Measurements from ENCODE around the gene ANK2. TPM values are rescaled to one million over a fixed set of nuclear protein-coding genes. Genes with fewer than 3 reads are reported as not detected.

Gene ANK2
- total RNA-seq, result 100 to 1,000 TPM; 241 to 512 TPM
- polyA plus RNA-seq (ENCODE audit: insufficient read length in 2 of 2), result 100 to 1,000 TPM; 231 to 283 TPM
- long read RNA-seq, donor 1, full-length matches to known transcripts, result 2 of 46 reads
- long read RNA-seq, donor 1, partial matches to known transcripts, result 44 of 46 reads
- long read RNA-seq, donor 1, other reads (novel, unspliced or antisense), result 0 of 46 reads
- long read RNA-seq, donor 2, partial matches to known transcripts, result 5 of 5 reads
- long read RNA-seq, donor 2, other reads (novel, unspliced or antisense), result 0 of 5 reads
- long read RNA-seq, donor 3, partial matches to known transcripts, result 5 of 6 reads
- long read RNA-seq, donor 3, other reads (novel, unspliced or antisense), result 0 of 6 reads
- long read RNA-seq, donor 4, result 0 reads

DNA sequence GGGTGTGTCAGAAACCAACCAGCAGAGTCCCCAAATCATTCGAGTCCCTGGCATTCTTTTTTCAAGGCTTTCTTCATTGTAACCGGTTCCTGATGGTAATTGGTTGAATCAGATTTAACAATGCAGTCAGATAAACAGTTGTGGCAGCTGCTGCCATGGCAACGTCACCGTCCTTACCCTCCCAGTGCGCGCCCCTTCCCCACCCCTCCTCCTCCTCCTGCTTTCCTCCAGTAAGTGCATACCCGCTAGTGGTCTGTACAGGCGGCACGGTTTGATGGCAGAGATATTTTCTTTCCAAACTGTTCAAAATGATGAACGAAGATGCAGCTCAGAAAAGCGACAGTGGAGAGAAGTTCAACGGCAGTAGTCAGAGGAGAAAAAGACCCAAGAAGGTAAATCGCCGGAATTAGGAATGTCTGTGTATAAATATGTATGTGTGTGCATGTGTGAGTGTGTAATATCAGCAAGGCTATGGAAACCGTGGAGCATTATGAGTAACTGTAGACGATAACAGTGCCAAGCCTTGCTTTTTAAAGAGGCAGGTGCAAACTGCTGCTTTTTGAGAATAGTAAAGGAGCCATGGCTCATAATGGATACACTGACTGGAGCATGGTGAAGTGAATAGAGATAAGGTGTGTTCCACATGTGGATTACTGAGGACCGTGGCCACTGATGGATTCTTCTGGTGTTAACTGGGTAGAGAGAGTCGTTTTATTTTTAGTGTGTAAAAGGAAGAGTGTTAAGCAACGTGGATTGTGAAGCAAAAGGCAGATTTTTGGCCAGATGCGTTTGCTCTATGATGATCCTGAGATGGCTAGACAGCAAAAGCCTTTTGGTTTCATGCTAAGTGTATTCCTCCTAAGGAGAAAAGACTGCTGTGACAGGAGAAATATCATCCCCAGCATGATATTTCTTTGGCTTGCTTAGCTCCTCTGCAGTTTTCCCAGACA lies at the start of gene ANK2:
Gene ANK2 (plus strand): TSS at position 233 of the 950 bp plus-strand sequence. CDS start 76 bp downstream, at position 309.
- peak within 1 kb of the TSS; percentile 53 for H3K27ac ChIP-seq (ENCODE audit: low read depth, low read length)
- DNase-seq (ENCODE audit: low read depth in 4 of 6, low spot score in 6 of 6), result peak in 5 of 6 donors; percentile 59 to 97 (median 73)
- H3K36me3 ChIP-seq (ENCODE audit: control insufficient read depth, insufficient read depth, low read length), result no peaks in the 10 kb centered on the region
- 11% methylated on average over 13 of the region's 20 CpGs for WGBS (ENCODE audit: insufficient coverage)
- no peaks in the 10 kb centered on the region for H3K27me3 ChIP-seq (ENCODE audit: control insufficient read depth, insufficient read depth, low read length)
- H3K4me1 ChIP-seq (ENCODE audit: control insufficient read depth, insufficient read depth, low read length), result no peaks in the 10 kb centered on the region
- H3K9me3 ChIP-seq (ENCODE audit: control insufficient read depth, insufficient read depth, low read length), result no peaks in the 10 kb centered on the region
- H3K4me3 ChIP-seq (ENCODE audit: low read depth, low read length), result peak within 1 kb of the TSS; percentile 33

GRCh38 chr4:113003841-113004240 lies 45.6 kb upstream of the ANK2 start:
- Histone ChIP-seq H3K27ac (ENCODE audit: low read depth, low read length) (no peak overlapping the region), H3K4me1 (ENCODE audit: control insufficient read depth, insufficient read depth, low read length) (no peaks in the 10 kb centered on the region), H3K36me3 (ENCODE audit: control insufficient read depth, insufficient read depth, low read length) (no peaks in the 10 kb centered on the region), H3K9me3 (ENCODE audit: control insufficient read depth, insufficient read depth, low read length) (no peaks in the 10 kb centered on the region), H3K27me3 (ENCODE audit: control insufficient read depth, insufficient read depth, low read length) (no peaks in the 10 kb centered on the region), H3K4me3 (ENCODE audit: low read depth, low read length) (no peak overlapping the region)
- no CpG with 5 or more reads among the region's 2 CpGs for WGBS (ENCODE audit: insufficient coverage)
- DNase-seq (ENCODE audit: low read depth in 4 of 6, low spot score in 6 of 6), result no peak

DNA sequence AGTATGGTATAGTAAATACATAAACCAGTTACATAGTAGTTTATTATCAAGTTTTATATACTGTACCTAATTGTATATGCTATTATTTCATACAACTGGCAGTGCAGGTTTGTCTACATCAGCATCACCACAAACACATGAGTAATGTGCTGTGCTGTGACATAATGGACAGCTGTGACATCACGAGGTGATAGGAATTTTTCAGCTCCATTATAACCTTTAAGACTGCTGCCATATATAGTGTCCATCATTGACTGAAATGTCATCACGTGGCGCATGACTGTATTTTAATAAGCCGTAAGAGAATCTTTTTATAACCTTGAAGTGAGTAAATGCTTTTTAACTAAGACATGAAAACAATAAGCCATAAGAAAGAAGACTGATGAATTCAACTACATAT lies 44.8 kb upstream of the ANK2 start:
- WGBS (ENCODE audit: insufficient coverage), result no CpG with 5 or more reads among the region's 4 CpGs
- no peaks in the 10 kb centered on the region for H3K27me3 ChIP-seq (ENCODE audit: control insufficient read depth, insufficient read depth, low read length)
- H3K36me3 ChIP-seq (ENCODE audit: control insufficient read depth, insufficient read depth, low read length), result no peaks in the 10 kb centered on the region
- no peaks in the 10 kb centered on the region for H3K4me1 ChIP-seq (ENCODE audit: control insufficient read depth, insufficient read depth, low read length)
- no peak for DNase-seq (ENCODE audit: low read depth in 4 of 6, low spot score in 6 of 6)
- no peak overlapping the region for H3K4me3 ChIP-seq (ENCODE audit: low read depth, low read length)
- no peak overlapping the region for H3K27ac ChIP-seq (ENCODE audit: low read depth, low read length)
- H3K9me3 ChIP-seq (ENCODE audit: control insufficient read depth, insufficient read depth, low read length), result no peaks in the 10 kb centered on the region

- WGBS (ENCODE audit: insufficient coverage), result no CpG with 5 or more reads among the region's 1 CpG
- H3K4me3 ChIP-seq (ENCODE audit: low read depth, low read length), result no peak overlapping the region
- no peak for DNase-seq (ENCODE audit: low read depth in 4 of 6, low spot score in 6 of 6)
Measured at GRCh38 chr4:113006632-113007031, 42.8 kb upstream of the ANK2 start.

DNA sequence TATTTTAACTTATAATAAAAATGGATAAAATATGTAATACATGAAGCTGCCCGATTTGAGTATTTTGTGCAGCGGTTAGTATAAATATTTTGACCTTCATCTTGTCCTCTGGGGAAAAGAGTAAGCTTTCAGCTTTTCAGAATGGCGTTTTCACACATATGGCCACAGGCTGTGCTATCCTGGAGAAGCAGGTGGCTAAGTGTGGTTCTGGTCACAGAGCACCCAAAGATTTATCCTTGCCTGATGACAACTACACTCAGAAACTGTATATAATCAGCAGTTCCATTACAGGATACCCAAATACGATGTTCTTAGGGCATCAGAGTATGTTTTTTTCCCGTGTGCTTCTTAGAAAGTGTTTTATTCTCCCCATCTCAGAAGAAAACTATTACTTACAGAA lies 42.3 kb upstream of the ANK2 start:
- H3K36me3 ChIP-seq (ENCODE audit: control insufficient read depth, insufficient read depth, low read length), result no peaks in the 10 kb centered on the region
- DNase-seq (ENCODE audit: low read depth in 4 of 6, low spot score in 6 of 6), result no peak
- H3K27me3 ChIP-seq (ENCODE audit: control insufficient read depth, insufficient read depth, low read length), result no peaks in the 10 kb centered on the region
- WGBS (ENCODE audit: insufficient coverage), result 20% methylated on average over 1 of the region's 5 CpGs
- no peak overlapping the region for H3K4me3 ChIP-seq (ENCODE audit: low read depth, low read length)
- H3K9me3 ChIP-seq (ENCODE audit: control insufficient read depth, insufficient read depth, low read length), result no peaks in the 10 kb centered on the region
- no peak overlapping the region for H3K27ac ChIP-seq (ENCODE audit: low read depth, low read length)
- H3K4me1 ChIP-seq (ENCODE audit: control insufficient read depth, insufficient read depth, low read length), result no peaks in the 10 kb centered on the region

More at GRCh38 chr4:113006632-113007031, 42.8 kb upstream of the ANK2 start:
- Histone ChIP-seq H3K4me1 (ENCODE audit: control insufficient read depth, insufficient read depth, low read length) (no peaks in the 10 kb centered on the region), H3K9me3 (ENCODE audit: control insufficient read depth, insufficient read depth, low read length) (no peaks in the 10 kb centered on the region), H3K27ac (ENCODE audit: low read depth, low read length) (no peak overlapping the region), H3K36me3 (ENCODE audit: control insufficient read depth, insufficient read depth, low read length) (no peaks in the 10 kb centered on the region), H3K27me3 (ENCODE audit: control insufficient read depth, insufficient read depth, low read length) (no peaks in the 10 kb centered on the region)

DNA sequence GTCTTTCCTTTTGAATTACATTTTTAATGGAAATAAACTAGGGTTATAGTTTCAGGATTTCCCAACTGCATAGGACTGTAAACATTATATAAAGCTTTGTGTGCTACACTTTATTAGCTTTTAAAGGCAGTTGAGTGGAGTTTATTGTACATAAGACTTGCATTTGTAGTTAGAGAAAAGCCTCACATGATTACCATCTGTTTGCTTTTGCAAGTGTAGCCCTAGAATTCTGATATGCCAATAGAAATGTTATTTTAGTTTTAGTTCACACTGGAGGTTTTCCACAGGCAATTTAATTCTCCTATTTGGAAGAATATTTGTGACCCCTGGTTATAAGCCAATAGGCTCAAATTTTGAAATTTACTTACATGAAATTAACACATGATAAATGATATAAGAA lies 41.3 kb upstream of the ANK2 start:
- Histone ChIP-seq H3K4me1 (ENCODE audit: control insufficient read depth, insufficient read depth, low read length) (no peaks in the 10 kb centered on the region), H3K9me3 (ENCODE audit: control insufficient read depth, insufficient read depth, low read length) (no peaks in the 10 kb centered on the region), H3K4me3 (ENCODE audit: low read depth, low read length) (no peak overlapping the region), H3K27ac (ENCODE audit: low read depth, low read length) (no peak overlapping the region), H3K27me3 (ENCODE audit: control insufficient read depth, insufficient read depth, low read length) (no peaks in the 10 kb centered on the region), H3K36me3 (ENCODE audit: control insufficient read depth, insufficient read depth, low read length) (no peaks in the 10 kb centered on the region)
- DNase-seq (ENCODE audit: low read depth in 4 of 6, low spot score in 6 of 6), result peak in 2 of 6 donors; percentile 37 to 47

- Histone ChIP-seq H3K27ac (ENCODE audit: low read depth, low read length) (no peak overlapping the region), H3K36me3 (ENCODE audit: control insufficient read depth, insufficient read depth, low read length) (no peaks in the 10 kb centered on the region)
- no CpG with 5 or more reads among the region's 2 CpGs for WGBS (ENCODE audit: insufficient coverage)
Measured at GRCh38 chr4:113008716-113009115, 40.7 kb upstream of the ANK2 start.

DNA sequence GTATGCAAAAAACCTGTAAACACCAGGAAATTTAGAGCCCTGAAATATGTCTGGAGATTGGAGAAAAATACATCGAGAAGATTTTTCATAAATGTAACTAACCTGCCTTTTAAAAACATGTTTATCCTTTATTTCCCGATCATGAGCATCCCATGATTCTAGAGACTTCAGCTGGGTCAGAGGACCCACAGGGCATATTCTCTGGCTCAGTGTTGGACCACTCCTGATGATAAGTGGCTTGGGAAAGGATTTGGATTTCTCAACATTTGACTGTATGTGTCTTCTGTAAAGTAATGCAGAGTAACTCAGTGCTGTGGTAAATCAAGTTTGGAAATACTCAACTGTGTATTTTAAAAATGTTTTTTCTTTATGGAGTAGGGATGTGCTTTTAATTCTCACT lies 40.0 kb upstream of the ANK2 start:
- Histone ChIP-seq H3K27ac (ENCODE audit: low read depth, low read length) (no peak overlapping the region), H3K4me3 (ENCODE audit: low read depth, low read length) (no peak overlapping the region)
- WGBS (ENCODE audit: insufficient coverage), result no CpG with 5 or more reads among the region's 2 CpGs

More at GRCh38 chr4:113008716-113009115, 40.7 kb upstream of the ANK2 start:
- H3K4me1 ChIP-seq (ENCODE audit: control insufficient read depth, insufficient read depth, low read length), result no peaks in the 10 kb centered on the region
- no peaks in the 10 kb centered on the region for H3K9me3 ChIP-seq (ENCODE audit: control insufficient read depth, insufficient read depth, low read length)
- no peaks in the 10 kb centered on the region for H3K27me3 ChIP-seq (ENCODE audit: control insufficient read depth, insufficient read depth, low read length)
- no peak overlapping the region for H3K4me3 ChIP-seq (ENCODE audit: low read depth, low read length)
- DNase-seq (ENCODE audit: low read depth in 4 of 6, low spot score in 6 of 6), result peak in 1 of 6 donors; percentile 32

DNA sequence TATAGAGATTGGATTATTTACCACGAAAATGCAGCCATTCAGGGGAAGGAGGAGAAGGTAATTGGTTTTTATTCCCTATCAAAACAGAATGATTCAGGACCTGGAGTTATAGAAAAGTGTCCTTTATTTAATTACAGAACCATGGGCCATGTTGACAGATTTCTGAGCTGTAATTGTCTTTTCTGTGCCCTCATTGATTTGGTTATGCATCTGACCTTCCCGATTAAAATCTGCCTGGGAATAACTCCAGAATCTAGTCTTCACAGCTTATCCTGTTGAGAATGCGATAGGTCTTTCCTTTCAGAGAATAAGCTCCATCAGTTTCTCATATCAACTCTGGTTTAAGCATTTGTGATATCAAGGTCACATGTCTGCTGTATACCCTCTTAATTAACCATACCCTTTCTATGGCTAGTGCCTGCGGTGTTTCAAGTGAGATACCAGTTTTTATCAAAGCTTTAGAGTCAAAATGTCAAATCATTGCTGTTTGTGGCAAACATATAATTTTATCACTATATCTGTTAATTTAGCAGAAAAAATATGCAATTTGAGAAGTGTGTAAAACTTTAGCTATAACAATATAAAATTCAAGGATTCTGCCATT lies 37.2 kb upstream of the ANK2 start:
- no peak for DNase-seq (ENCODE audit: low read depth in 4 of 6, low spot score in 6 of 6)
- Histone ChIP-seq H3K27me3 (ENCODE audit: control insufficient read depth, insufficient read depth, low read length) (no peaks in the 10 kb centered on the region), H3K4me3 (ENCODE audit: low read depth, low read length) (no peak overlapping the region), H3K36me3 (ENCODE audit: control insufficient read depth, insufficient read depth, low read length) (no peaks in the 10 kb centered on the region), H3K27ac (ENCODE audit: low read depth, low read length) (no peak overlapping the region), H3K4me1 (ENCODE audit: control insufficient read depth, insufficient read depth, low read length) (no peaks in the 10 kb centered on the region), H3K9me3 (ENCODE audit: control insufficient read depth, insufficient read depth, low read length) (no peaks in the 10 kb centered on the region)
- 71% methylated on average over 2 of the region's 4 CpGs for WGBS (ENCODE audit: insufficient coverage)

More for the DNA sequence above, 40.0 kb upstream of the ANK2 start:
- no peak for DNase-seq (ENCODE audit: low read depth in 4 of 6, low spot score in 6 of 6)
- no peaks in the 10 kb centered on the region for H3K4me1 ChIP-seq (ENCODE audit: control insufficient read depth, insufficient read depth, low read length)
- no peaks in the 10 kb centered on the region for H3K27me3 ChIP-seq (ENCODE audit: control insufficient read depth, insufficient read depth, low read length)
- H3K9me3 ChIP-seq (ENCODE audit: control insufficient read depth, insufficient read depth, low read length), result no peaks in the 10 kb centered on the region
- H3K36me3 ChIP-seq (ENCODE audit: control insufficient read depth, insufficient read depth, low read length), result no peaks in the 10 kb centered on the region

Measured in spinal cord (tissue), 10 donors.